Activated CD8-positive, alpha-beta T cell treated with anti-CD3 and anti-CD28 coated beads for 36 hours (primary cell): ENCODE data around the gene DIS3L2. TPM values are rescaled to one million over a fixed set of nuclear protein-coding genes. Genes with fewer than 3 reads are reported as not detected.

Source experiments
- ATAC-seq: fragments of 200-7000 bp; cut with Tn5 transposase; one replicate; pipeline ENCODE4 v1.10.0; 2021; ENCODE audit warnings: mild to moderate bottlenecking, moderate library complexity
- CTCF ChIA-PET: fragments of 350-600 bp; sonication (Branson Sonifier 250); formaldehyde crosslinking; loops from one replicate; lab custom pipeline; 2021; ENCODE audit warnings: antibody characterized with exemption; lab: Charles Lee
- POLR2A ChIA-PET: fragments of 350-600 bp; sonication (Branson Sonifier 250); formaldehyde crosslinking; loops from one replicate; lab custom pipeline; 2021; ENCODE audit warnings: antibody characterized with exemption; lab: Charles Lee
- DNase-seq: peaks from one replicate; pipeline ENCODE4 v3.0.0-alpha.2; 2020
- H3K27ac Mint-ChIP-seq: one replicate; pipeline ENCODE4 v1.8.0; 2021; ENCODE audit warnings: mild to moderate bottlenecking, mixed read lengths
- H3K27me3 Mint-ChIP-seq: one replicate; pipeline ENCODE4 v1.8.0; 2021; ENCODE audit warnings: mixed read lengths
- H3K36me3 Mint-ChIP-seq: one replicate; pipeline ENCODE4 v1.8.0; 2021; ENCODE audit warnings: low read depth, mixed read lengths
- H3K4me1 Mint-ChIP-seq: one replicate; pipeline ENCODE4 v1.8.0; 2021; ENCODE audit warnings: low read depth, mixed read lengths
- H3K4me3 Mint-ChIP-seq: one replicate; pipeline ENCODE4 v1.8.0; 2021; ENCODE audit warnings: mild to moderate bottlenecking, moderate library complexity, mixed read lengths
- H3K9me3 Mint-ChIP-seq: one replicate; pipeline ENCODE4 v1.8.0; 2021; ENCODE audit warnings: mixed read lengths
- intact Hi-C: fragments of 100-400 bp; cut with micrococcal nuclease; formaldehyde crosslinking; loops from one replicate; pipeline ENCODE4 v1.10.0; 2022
- total RNA-seq, 2 experiments: library from RNA; stranded (reverse); gene quantifications; one replicate each; pipeline ENCODE4 v1.2.3, GENCODE V29; 2021
- TF ChIP-seq, protein P1 (sequence below): fragments of 200-600 bp; IDR thresholded peaks from one replicate; pipeline ENCODE4 v1.8.0; 2022; ENCODE audit warnings: antibody characterized with exemption, mild to moderate bottlenecking

Gene DIS3L2
- total RNA-seq, 2 experiments from 2014 or later, result 26.5 to 27.2 TPM

DNA sequence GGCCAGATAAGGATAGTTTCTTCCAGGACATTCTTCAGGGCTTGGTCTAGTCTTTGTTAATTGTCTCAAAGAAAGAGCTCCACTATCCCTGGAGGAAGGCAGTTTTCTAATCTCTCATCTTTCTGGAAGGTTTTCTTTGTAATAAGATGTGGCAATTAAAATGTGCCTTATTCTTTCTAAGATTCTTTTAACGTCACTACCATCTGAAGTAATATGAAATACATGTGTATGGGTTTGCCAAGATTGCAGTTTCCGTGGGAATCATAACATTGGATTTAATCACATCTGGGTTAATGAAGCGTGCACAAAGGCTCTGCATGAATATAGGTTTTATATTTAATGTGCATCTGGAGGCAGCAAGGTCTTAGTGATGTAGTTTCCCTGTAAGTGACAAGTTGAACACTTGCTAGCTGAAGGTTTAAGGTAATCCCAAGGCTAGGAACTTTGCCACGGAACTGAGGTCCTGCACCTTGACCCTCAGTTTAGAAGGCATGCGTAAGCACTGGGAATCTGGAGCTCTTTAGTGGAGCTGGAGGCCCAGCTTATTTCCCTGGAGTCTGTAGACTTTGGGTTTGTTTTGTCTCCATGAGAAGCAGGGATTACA lies 25.7 kb downstream of the DIS3L2 start:
- Mint-ChIP-seq H3K9me3 (no peaks in the 10 kb centered on the region), H3K4me1 (peaks cover 31% of the 10 kb centered on the region), H3K4me3 (no peak overlapping the region), H3K27me3 (no peaks in the 10 kb centered on the region), H3K27ac (no peak overlapping the region), H3K36me3 (peaks cover 10% of the 10 kb centered on the region)
- no peak for ATAC-seq
- CTCF ChIA-PET, result interaction anchor here (1.6 kb wide), 1 partner anchor 186 kb away, joined by 4 read pairs; no protein-coding TSS in a partner anchor
- intact Hi-C loops, result no loop called here
- POLR2A ChIA-PET, result no interaction called here
- TF ChIP-seq, protein P1, sequence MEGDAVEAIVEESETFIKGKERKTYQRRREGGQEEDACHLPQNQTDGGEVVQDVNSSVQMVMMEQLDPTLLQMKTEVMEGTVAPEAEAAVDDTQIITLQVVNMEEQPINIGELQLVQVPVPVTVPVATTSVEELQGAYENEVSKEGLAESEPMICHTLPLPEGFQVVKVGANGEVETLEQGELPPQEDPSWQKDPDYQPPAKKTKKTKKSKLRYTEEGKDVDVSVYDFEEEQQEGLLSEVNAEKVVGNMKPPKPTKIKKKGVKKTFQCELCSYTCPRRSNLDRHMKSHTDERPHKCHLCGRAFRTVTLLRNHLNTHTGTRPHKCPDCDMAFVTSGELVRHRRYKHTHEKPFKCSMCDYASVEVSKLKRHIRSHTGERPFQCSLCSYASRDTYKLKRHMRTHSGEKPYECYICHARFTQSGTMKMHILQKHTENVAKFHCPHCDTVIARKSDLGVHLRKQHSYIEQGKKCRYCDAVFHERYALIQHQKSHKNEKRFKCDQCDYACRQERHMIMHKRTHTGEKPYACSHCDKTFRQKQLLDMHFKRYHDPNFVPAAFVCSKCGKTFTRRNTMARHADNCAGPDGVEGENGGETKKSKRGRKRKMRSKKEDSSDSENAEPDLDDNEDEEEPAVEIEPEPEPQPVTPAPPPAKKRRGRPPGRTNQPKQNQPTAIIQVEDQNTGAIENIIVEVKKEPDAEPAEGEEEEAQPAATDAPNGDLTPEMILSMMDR, result no peak
- DNase-seq, result no peak

DNA sequence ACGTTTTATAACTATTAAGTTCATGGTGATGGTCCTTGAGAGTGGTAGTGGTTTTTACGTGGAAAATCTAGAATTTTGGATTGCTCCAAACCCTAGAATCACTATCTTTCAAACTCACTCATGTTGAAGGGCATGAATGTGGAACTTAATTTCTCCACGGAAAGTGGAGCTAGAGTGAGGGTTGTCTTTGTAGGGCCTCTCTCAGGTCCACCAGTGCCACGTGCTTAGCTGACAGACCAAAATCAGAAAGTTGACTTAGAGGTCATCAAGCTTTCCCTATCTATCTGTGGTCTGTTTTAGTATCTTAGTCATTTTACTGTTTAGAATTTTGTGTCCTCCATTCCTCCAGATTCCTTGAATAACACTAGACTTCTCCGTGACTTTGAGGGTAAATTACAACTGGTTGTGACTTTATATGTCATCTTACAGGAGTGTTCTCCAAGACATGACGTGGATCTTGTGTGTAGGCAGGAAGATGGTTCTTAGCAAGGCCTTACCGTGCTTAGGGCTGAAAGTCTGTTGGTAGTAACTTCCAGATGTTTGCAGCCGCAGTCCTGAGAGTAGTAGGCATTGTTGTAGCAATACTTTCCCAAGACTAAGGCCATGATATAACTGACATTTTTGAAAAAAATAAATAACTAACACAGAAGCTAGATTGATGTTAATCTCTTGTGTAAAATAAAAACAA lies 26.8 kb downstream of the DIS3L2 start:
- DNase-seq (no peak), ATAC-seq (no peak)
- TF ChIP-seq, protein P1, result no peak
- H3K27me3 Mint-ChIP-seq, result no peaks in the 10 kb centered on the region
- H3K27ac Mint-ChIP-seq, result no peak overlapping the region
- intact Hi-C loops, result no loop called here
- ChIA-PET POLR2A (no interaction called here), CTCF (interaction anchor here (0.7 to 1.5 kb wide), 3 partner anchors 10 to 88 kb away, joined by 3 read pairs; no protein-coding TSS in a partner anchor)
- peaks cover 10% of the 10 kb centered on the region for H3K36me3 Mint-ChIP-seq
- H3K9me3 Mint-ChIP-seq, result no peaks in the 10 kb centered on the region
- no peak overlapping the region for H3K4me3 Mint-ChIP-seq
- H3K4me1 Mint-ChIP-seq, result peaks cover 37% of the 10 kb centered on the region

DNA sequence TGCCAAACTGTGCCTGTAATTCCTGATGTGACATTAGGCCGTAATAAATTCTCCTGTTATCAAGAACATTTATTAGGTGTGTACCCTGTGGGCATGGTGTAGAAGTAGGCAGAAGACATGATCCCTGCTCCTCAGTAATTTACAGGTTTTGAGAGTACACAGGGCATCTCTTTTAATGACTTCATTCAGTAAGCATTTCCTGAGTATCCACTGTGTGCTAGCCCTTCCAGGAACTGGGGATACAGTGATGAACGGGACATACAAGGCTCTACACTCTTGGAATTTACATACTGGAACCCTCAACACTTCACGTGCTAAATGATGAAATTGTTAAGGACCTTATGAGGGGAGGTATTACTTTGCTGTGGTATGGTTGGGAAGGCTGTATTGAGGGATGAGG lies 30.2 kb downstream of the DIS3L2 start:
- Mint-ChIP-seq H3K27me3 (no peaks in the 10 kb centered on the region), H3K36me3 (no peaks in the 10 kb centered on the region), H3K4me3 (no peak overlapping the region), H3K27ac (no peak overlapping the region), H3K4me1 (peaks cover 34% of the 10 kb centered on the region), H3K9me3 (no peaks in the 10 kb centered on the region)
- ChIA-PET POLR2A (no interaction called here), CTCF (no interaction called here)
- intact Hi-C loops, result no loop called here
- ATAC-seq (no peak), DNase-seq (no peak)
- TF ChIP-seq, protein P1, result no peak

DNA sequence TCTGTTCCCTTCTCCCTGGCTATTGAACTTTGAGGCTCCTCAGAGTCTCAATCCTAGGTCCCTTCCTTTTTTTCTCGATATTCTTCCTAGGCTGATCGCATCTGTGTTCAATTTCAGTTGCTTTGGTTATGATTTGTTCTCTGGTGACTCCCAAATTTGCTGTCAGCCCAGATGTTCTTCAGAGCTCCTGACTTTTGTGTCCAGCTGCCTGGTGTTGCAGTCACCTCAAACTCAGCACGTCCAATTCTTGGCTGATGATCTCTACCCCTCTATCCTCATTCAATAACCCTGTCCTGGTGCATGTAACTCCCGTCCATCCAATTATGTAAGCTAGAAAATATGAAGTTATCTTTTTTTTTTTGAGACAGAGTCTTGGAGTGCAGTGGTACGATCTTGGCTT lies 31.4 kb downstream of the DIS3L2 start:
- no peaks in the 10 kb centered on the region for H3K27me3 Mint-ChIP-seq
- no peaks in the 10 kb centered on the region for H3K9me3 Mint-ChIP-seq
- TF ChIP-seq, protein P1, result no peak
- H3K4me3 Mint-ChIP-seq, result no peak overlapping the region
- POLR2A ChIA-PET, result no interaction called here
- DNase-seq, result no peak
- H3K4me1 Mint-ChIP-seq, result peaks cover 35% of the 10 kb centered on the region
- CTCF ChIA-PET, result interaction anchor here (0.6 to 1.3 kb wide), 2 partner anchors 32 to 92 kb away, joined by 4 to 5 read pairs; no protein-coding TSS in a partner anchor
- no peak overlapping the region for H3K27ac Mint-ChIP-seq
- intact Hi-C loops, result no loop called here
- ATAC-seq, result no peak
- H3K36me3 Mint-ChIP-seq, result no peaks in the 10 kb centered on the region
